Neural cell (in vitro differentiated cells): ENCODE data around the gene KRAS.

Source experiments
- CTCF ChIP-seq: fragments of 450-650 bp; IDR thresholded peaks from 2 replicates; pipeline ENCODE4 v1.5.1; 2014; ENCODE audit warnings: antibody characterized with exemption, mild to moderate bottlenecking, moderate library complexity; ENCODE audit not compliant: poor library complexity, severe bottlenecking
- EP300 ChIP-seq: fragments of 450-650 bp; conservative IDR thresholded peaks from 2 replicates; pipeline ENCODE4 v1.6.1; 2014; ENCODE audit warnings: antibody characterized with exemption, mild to moderate bottlenecking, moderate library complexity; ENCODE audit not compliant: poor library complexity, severe bottlenecking
- EZH2 ChIP-seq: fragments of 200-600, 300-800 bp; shearing (Covaris generic), sonication (generic); IDR thresholded peaks from 2 replicates; pipeline ENCODE4 v1.6.1; 2014; ENCODE audit warnings: antibody characterized with exemption, low read length, borderline replicate concordance, mild to moderate bottlenecking; ENCODE audit not compliant: insufficient read depth, poor library complexity, severe bottlenecking
- MXI1 ChIP-seq: fragments of 450-650 bp; conservative IDR thresholded peaks from 2 replicates; pipeline ENCODE4 v1.6.1; 2014; ENCODE audit warnings: antibody characterized with exemption, mild to moderate bottlenecking; ENCODE audit not compliant: poor library complexity, severe bottlenecking
- POLR2AphosphoS5 ChIP-seq: IDR thresholded peaks from 2 replicates; pipeline ENCODE4 v1.6.1; 2012
- RAD21 ChIP-seq: fragments of 450-650 bp; conservative IDR thresholded peaks from 2 replicates; pipeline ENCODE4 v1.6.1; 2014; ENCODE audit warnings: antibody characterized with exemption, mild to moderate bottlenecking, moderate library complexity
- REST ChIP-seq: IDR thresholded peaks from 2 replicates; pipeline ENCODE4 v1.6.1; 2012; ENCODE audit warnings: borderline replicate concordance
- SMC3 ChIP-seq: fragments of 450-650 bp; conservative IDR thresholded peaks from 2 replicates; pipeline ENCODE4 v1.6.1; 2014; ENCODE audit warnings: antibody characterized with exemption, mild to moderate bottlenecking, moderate library complexity; ENCODE audit not compliant: poor library complexity

- no peak for TF ChIP-seq CTCF
- no peak for TF ChIP-seq EP300
- TF ChIP-seq EZH2: no peak
- no peak for TF ChIP-seq POLR2AphosphoS5
- TF ChIP-seq RAD21: no peak
- TF ChIP-seq REST: no peak
- TF ChIP-seq MXI1: no peak
- no peak for TF ChIP-seq SMC3
Observed at GRCh38 chr12:25236626-25237025, 14.1 kb downstream of the KRAS start.
